GM23248 (cell line): Measurements from ENCODE around the gene CCDC54. TPM values are rescaled to one million over a fixed set of nuclear protein-coding genes. Genes with fewer than 3 reads are reported as not detected.
"Not testable (repeated sequence)": the region's sequence is repeated elsewhere in the genome, so short reads cannot be mapped to it uniquely, and the experiment has no call there.

Source experiments
- DNase-seq: peaks from one replicate; pipeline ENCODE4 v3.0.0-alpha.2; 2015
- H2AFZ ChIP-seq: fragments of 200-600 bp; sonication (generic); 2 replicates; pipeline ENCODE4 v1.6.1; 2016; ENCODE audit warnings: antibody characterized with exemption
- H3F3A ChIP-seq: fragments of 200-600 bp; sonication (generic); 2 replicates; pipeline ENCODE4 v1.6.1; 2016; ENCODE audit warnings: mild to moderate bottlenecking, antibody characterized with exemption, mixed run types; ENCODE audit not compliant: insufficient read depth
- H3K27ac ChIP-seq: fragments of 200-600 bp; sonication (generic); 2 replicates; pipeline ENCODE4 v1.5.1; 2016; ENCODE audit warnings: mild to moderate bottlenecking
- H3K27me3 ChIP-seq: fragments of 200-600 bp; sonication (generic); replicated peaks from 2 replicates; pipeline ENCODE4 v1.6.1; 2016; ENCODE audit warnings: mild to moderate bottlenecking; ENCODE audit not compliant: insufficient read depth
- H3K36me3 ChIP-seq: fragments of 200-600 bp; sonication (generic); 2 replicates; pipeline ENCODE4 v1.6.1; 2016; ENCODE audit warnings: low read depth, mild to moderate bottlenecking
- H3K4me1 ChIP-seq: fragments of 200-600 bp; sonication (generic); 2 replicates; pipeline ENCODE4 v1.6.1; 2016; ENCODE audit warnings: mild to moderate bottlenecking; ENCODE audit not compliant: insufficient read depth
- H3K4me2 ChIP-seq: fragments of 200-600 bp; sonication (generic); one replicate; pipeline ENCODE4 v1.6.1; 2016; ENCODE audit warnings: mild to moderate bottlenecking; ENCODE audit not compliant: unreplicated experiment
- H3K4me3 ChIP-seq: fragments of 200-600 bp; sonication (generic); 2 replicates; pipeline ENCODE4 v1.5.1; 2016; ENCODE audit warnings: mild to moderate bottlenecking
- H3K79me2 ChIP-seq: fragments of 200-600 bp; sonication (generic); 2 replicates; pipeline ENCODE4 v1.6.1; 2016; ENCODE audit warnings: mild to moderate bottlenecking; ENCODE audit not compliant: insufficient read depth
- H3K9ac ChIP-seq: fragments of 200-600 bp; sonication (generic); 2 replicates; pipeline ENCODE4 v1.6.1; 2016; ENCODE audit warnings: mild to moderate bottlenecking
- H3K9me2 ChIP-seq: fragments of 200-600 bp; sonication (generic); 2 replicates; pipeline ENCODE4 v1.6.1; 2016; ENCODE audit warnings: mixed run types, mild to moderate bottlenecking, moderate library complexity; ENCODE audit not compliant: insufficient read depth
- H3K9me3 ChIP-seq: fragments of 200-600 bp; sonication (generic); one replicate; pipeline ENCODE4 v1.6.1; 2017; ENCODE audit warnings: low read depth
- H4K20me1 ChIP-seq: fragments of 200-600 bp; sonication (generic); 2 replicates; pipeline ENCODE4 v1.6.0; 2016; ENCODE audit not compliant: insufficient read depth
- EZH2 ChIP-seq: fragments of 200-600 bp; sonication (generic); IDR thresholded peaks from 2 replicates; pipeline ENCODE4 v1.6.1; 2018; ENCODE audit warnings: antibody characterized with exemption, mild to moderate bottlenecking; ENCODE audit not compliant: insufficient read depth, poor library complexity, severe bottlenecking
- EZH2phosphoT487 ChIP-seq: fragments of 200-600 bp; sonication (generic); IDR thresholded peaks from 2 replicates; pipeline ENCODE4 v1.6.1; 2018; ENCODE audit warnings: antibody characterized with exemption, moderate library complexity, mild to moderate bottlenecking, low read depth; ENCODE audit not compliant: insufficient read depth
- WGBS, 2 experiments: methylation state at CpG; one replicate each; pipeline ENCODE4 v1.1.6; 2015 to 2017; ENCODE audit warnings: low lambda C conversion rate in 2 of 2, low coverage in 1 of 2; ENCODE audit errors: missing lambda C conversion rate in 2 of 2; 5-methylcytosine and 5-hydroxymethylcytosine counted together
- in situ Hi-C: fragments of 300-500 bp; cut with MboI; formaldehyde crosslinking; loops from 2 replicates; pipeline ENCODE4 v1.15.0; 2020
- polyA plus RNA-seq: library from polyadenylated mRNA; unstranded; fragments of >200 nt; fragmentation: Nextera tagmentation; extraction: Ambion mirVana; gene quantifications from 2 replicates; pipeline ENCODE4 v1.2.1, GENCODE V29; 2016
- total RNA-seq: library from RNA; depleted of rRNA; stranded (reverse); fragments of >200 nt; shearing (Covaris generic); gene quantifications from 2 replicates; pipeline ENCODE4 v1.2.3, GENCODE V29; 2014; rRNA removed

The CCDC54 gene
- total RNA-seq (not detected in 2 replicates), polyA plus RNA-seq (0.16 and 0.52 TPM in 2 replicates)

DNA sequence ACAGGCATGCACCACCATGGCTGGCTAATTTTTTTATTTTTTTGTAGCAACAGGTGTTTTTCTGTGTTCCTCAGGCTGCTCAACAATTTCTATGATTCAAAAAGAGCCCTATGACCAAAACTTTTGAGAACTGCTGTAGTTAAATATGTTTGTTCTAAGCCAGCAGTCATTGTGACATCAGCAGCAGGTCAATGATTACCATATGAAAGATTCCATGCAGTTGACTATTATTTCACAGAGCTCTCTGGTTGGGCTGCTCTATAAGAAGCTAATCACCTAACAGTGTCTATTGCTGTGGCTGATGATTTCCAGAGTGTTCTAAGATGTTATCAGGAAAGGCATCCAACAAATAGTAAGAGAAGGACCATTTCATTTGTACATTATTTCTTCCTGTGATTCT is at the start of gene CCDC54:
Gene CCDC54 (plus strand): TSS at position 289 of the 400 bp plus-strand sequence. CDS start 149 bp downstream, outside the sequence.
- H3K27ac ChIP-seq: no peak within 1 kb of the TSS
- H3K4me3 ChIP-seq: no peak within 1 kb of the TSS
- H3K4me2 ChIP-seq: no peak within 1 kb of the TSS
- no peaks in the 10 kb centered on the region for H3F3A ChIP-seq
- no peak within 1 kb of the TSS for H2AFZ ChIP-seq
- TF ChIP-seq EZH2phosphoT487: no peak
- TF ChIP-seq EZH2: no peak
- no peaks in the 10 kb centered on the region for H3K9me3 ChIP-seq
- no peaks in the 10 kb centered on the region for H4K20me1 ChIP-seq
- H3K79me2 ChIP-seq: no peaks in the 10 kb centered on the region
- no peaks in the 10 kb centered on the region for H3K36me3 ChIP-seq
- H3K4me1 ChIP-seq: no peaks in the 10 kb centered on the region
- no peak within 1 kb of the TSS for H3K9ac ChIP-seq
- in situ Hi-C loops: no loop called here
- no peaks in the 10 kb centered on the region for H3K27me3 ChIP-seq
- H3K9me2 ChIP-seq: no peaks in the 10 kb centered on the region
- peak; percentile 22 for DNase-seq

DNA sequence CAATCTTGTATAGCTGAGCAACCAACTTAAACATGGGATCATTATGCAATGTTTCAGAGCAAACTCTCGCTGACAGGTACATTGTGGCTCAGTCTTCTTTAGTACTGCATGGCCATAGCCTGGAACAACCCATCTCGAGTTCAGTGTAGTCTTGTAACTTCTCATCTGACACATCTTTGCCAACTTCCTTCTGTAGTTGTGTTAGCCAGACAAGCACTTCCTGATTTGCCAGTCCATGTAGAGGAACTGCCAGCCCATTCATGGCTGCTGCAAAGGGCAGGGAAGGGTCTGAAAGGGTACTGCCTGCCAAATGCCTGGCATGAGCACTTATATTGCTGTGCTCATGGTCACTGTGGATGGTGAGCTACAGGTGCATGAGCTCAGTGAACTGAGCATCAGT is 49.2 kb upstream of the CCDC54 start:
- WGBS, 2 experiments: 53 to 58% methylated on average over 2 of the region's 2 CpGs
- TF ChIP-seq EZH2 (no peak), EZH2phosphoT487 (no peak)
- H3K27ac ChIP-seq: no peak overlapping the region

GRCh38 chr3:107329088-107329487 is 48.2 kb upstream of the CCDC54 start:
- Histone ChIP-seq H3K9me3 (no peaks in the 10 kb centered on the region), H3K79me2 (no peaks in the 10 kb centered on the region), H3K36me3 (no peaks in the 10 kb centered on the region), H3K4me1 (no peaks in the 10 kb centered on the region), H3F3A (no peaks in the 10 kb centered on the region), H3K4me2 (no peak overlapping the region), H3K9me2 (no peaks in the 10 kb centered on the region; the same call in 1 of the 2 replicates), H2AFZ (no peak overlapping the region), H4K20me1 (no peaks in the 10 kb centered on the region), H3K27me3 (no peaks in the 10 kb centered on the region), H3K4me3 (no peak overlapping the region), H3K9ac (no peak overlapping the region), H3K27ac (no peak overlapping the region)
- no peak for DNase-seq
- in situ Hi-C loops: no loop called here
- WGBS, 2 experiments: 48 to 55% methylated on average over 5 of the region's 5 CpGs
- no peak for TF ChIP-seq EZH2phosphoT487
- TF ChIP-seq EZH2: no peak

More for the DNA sequence above, 49.2 kb upstream of the CCDC54 start:
- no peaks in the 10 kb centered on the region for H3K4me1 ChIP-seq
- no peak overlapping the region for H2AFZ ChIP-seq
- no peak for DNase-seq
- H4K20me1 ChIP-seq: no peaks in the 10 kb centered on the region
- H3K36me3 ChIP-seq: no peaks in the 10 kb centered on the region
- H3K27me3 ChIP-seq: no peaks in the 10 kb centered on the region
- no peak overlapping the region for H3K4me2 ChIP-seq
- H3F3A ChIP-seq: no peaks in the 10 kb centered on the region
- in situ Hi-C loops: no loop called here
- H3K79me2 ChIP-seq: no peaks in the 10 kb centered on the region
- H3K4me3 ChIP-seq: no peak overlapping the region
- no peak overlapping the region for H3K9ac ChIP-seq
- no peaks in the 10 kb centered on the region for H3K9me3 ChIP-seq
- no peaks in the 10 kb centered on the region; the same call in 1 of the 2 replicates for H3K9me2 ChIP-seq

GRCh38 chr3:107339690-107340089 is 37.5 kb upstream of the CCDC54 start:
- H3K4me3 ChIP-seq, H3K27me3 ChIP-seq, in situ Hi-C loops, H3K27ac ChIP-seq, H3F3A ChIP-seq, H3K9me3 ChIP-seq, H3K9me2 ChIP-seq, H3K36me3 ChIP-seq, H3K4me2 ChIP-seq, H4K20me1 ChIP-seq, H3K79me2 ChIP-seq, H3K9ac ChIP-seq, DNase-seq, H2AFZ ChIP-seq, H3K4me1 ChIP-seq: not testable (repeated sequence)
- 56 to 66% methylated on average over 3 of the region's 3 CpGs for WGBS, 2 experiments

DNA sequence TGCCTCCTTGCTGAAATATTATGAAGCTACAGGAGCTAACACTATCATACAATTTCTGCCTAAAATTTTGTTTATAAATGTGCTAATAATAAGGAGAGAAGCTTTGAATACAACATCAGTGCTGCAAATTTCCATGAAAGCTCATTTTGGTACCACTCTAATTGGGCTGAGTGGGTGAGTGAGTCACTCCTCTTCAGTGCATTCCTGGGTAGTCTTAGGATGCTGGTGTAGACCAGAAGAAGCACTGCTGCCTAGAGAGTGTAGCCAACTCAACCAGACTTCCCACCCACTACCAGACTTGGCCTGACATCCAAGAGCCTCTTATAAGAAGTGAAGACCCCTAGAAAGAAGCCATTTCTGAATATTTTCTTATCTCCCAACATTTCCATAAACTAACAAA is 32.5 kb upstream of the CCDC54 start:
- peak; percentile 30 for DNase-seq
- no peak overlapping the region for H3K4me2 ChIP-seq
- H3K4me1 ChIP-seq: no peaks in the 10 kb centered on the region
- H3K9me3 ChIP-seq: no peaks in the 10 kb centered on the region
- in situ Hi-C loops: no loop called here
- no peak overlapping the region for H3K9ac ChIP-seq
- H3K27me3 ChIP-seq: no peaks in the 10 kb centered on the region
- no peaks in the 10 kb centered on the region for H3F3A ChIP-seq
- no peaks in the 10 kb centered on the region for H3K9me2 ChIP-seq
- no peak for TF ChIP-seq EZH2phosphoT487
- TF ChIP-seq EZH2: no peak
- no peak overlapping the region for H2AFZ ChIP-seq
- H4K20me1 ChIP-seq: no peaks in the 10 kb centered on the region
- no peak overlapping the region for H3K4me3 ChIP-seq
- H3K27ac ChIP-seq: no peak overlapping the region
- no peaks in the 10 kb centered on the region for H3K36me3 ChIP-seq
- no peaks in the 10 kb centered on the region for H3K79me2 ChIP-seq
